ENCODE measurements around the gene CDHR3. TPM values are rescaled to one million over a fixed set of nuclear protein-coding genes. Genes with fewer than 3 reads are reported as not detected.
A peak's percentile ranks its signal among the peaks of the same experiment; 100 is the strongest.

CDHR3 gene
- total RNA-seq, 1 experiment from 2014 or later = 6.5 TPM

- H3K36me3 ChIP-seq (ENCODE audit: control insufficient read depth, insufficient read depth, low read length) = no peaks in the 10 kb centered on the region
- no peak for DNase-seq (ENCODE audit: low read depth, low spot score)
- 0 out of 2 replicates have a peak overlapping the region, but pooled peaks have one; percentile 26 for H3K27ac ChIP-seq (ENCODE audit: low read length)
- POLR2A ChIA-PET = no interaction called here
- intact Hi-C loops (cut with micrococcal nuclease; ENCODE audit: unreplicated experiment) = no loop called here
- in situ Hi-C loops (cut with HindIII; ENCODE audit: low pct_unique_long_range_greater_than_20kb, low sequenced_read_pairs) = loop anchor here (25.0 kb wide), 1 partner anchor 90 kb away; no protein-coding TSS in a partner anchor
- no TSS peak for BruUV-seq (replicated peaks)
- no peak overlapping the region for H3K4me3 ChIP-seq (ENCODE audit: low read depth in 2 of 2, low read length in 2 of 2)
- TF ChIP-seq REST (IDR thresholded peaks at IDR 0.05; ENCODE audit: insufficient read depth in 1 of 2, low read depth in 2 of 2, low read length in 1 of 2) = no peak
- 0 out of 2 replicates have a peak, but pooled peaks have one; percentile 36 for TF ChIP-seq TCF7L2 (IDR thresholded peaks at IDR 0.05; ENCODE audit: low read depth, low read length)
- H3K4me1 ChIP-seq (ENCODE audit: control insufficient read depth, insufficient read depth, low read length) = peaks cover 17% of the 10 kb centered on the region
- CTCF ChIA-PET = no interaction called here
- H3K9me3 ChIP-seq (ENCODE audit: control insufficient read depth, insufficient read depth, low read depth, low read length) = no peaks in the 10 kb centered on the region
- H3K27me3 ChIP-seq (ENCODE audit: control insufficient read depth, insufficient read depth, low read length) = no peaks in the 10 kb centered on the region
- no peak for ATAC-seq
These were observed 109.1 kb downstream of the CDHR3 start for GRCh38 chr7:106071999-106072714.

DNA sequence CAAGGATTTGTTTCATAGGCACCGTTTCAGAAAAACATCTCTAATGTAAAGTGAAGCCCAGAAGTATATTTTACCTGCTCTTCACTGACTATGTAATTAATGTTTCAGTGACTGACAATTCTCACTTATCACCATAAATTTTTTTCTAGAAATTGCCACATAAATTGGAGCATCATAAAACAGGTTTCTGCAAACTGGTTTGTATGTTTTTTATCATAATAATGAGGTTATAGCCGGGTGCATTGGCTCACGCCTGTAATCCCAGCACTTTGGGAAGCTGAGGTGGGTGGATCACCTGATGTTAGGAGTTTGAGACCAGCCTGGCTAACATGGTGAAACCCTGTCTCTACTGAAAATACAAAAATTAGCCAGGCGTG, 109.6 kb downstream of the CDHR3 start:
- DNase-seq (ENCODE audit: low read depth, low spot score) = no peak
- no peaks in the 10 kb centered on the region for H3K27me3 ChIP-seq (ENCODE audit: control insufficient read depth, insufficient read depth, low read length)
- ChIA-PET POLR2A (no interaction called here), CTCF (no interaction called here)
- H3K4me3 ChIP-seq (ENCODE audit: low read depth in 2 of 2, low read length in 2 of 2) = no peak overlapping the region
- TF ChIP-seq TCF7L2 (IDR thresholded peaks at IDR 0.05; ENCODE audit: low read depth, low read length) (no peak), SIN3A (IDR thresholded peaks at IDR 0.05; ENCODE audit: borderline replicate concordance, insufficient read depth, low read depth, low read length) (no peak), POLR2AphosphoS5 (IDR thresholded peaks at IDR 0.05; ENCODE audit: low read depth, low read length) (no peak)
- TF ChIP-seq, protein P1, sequence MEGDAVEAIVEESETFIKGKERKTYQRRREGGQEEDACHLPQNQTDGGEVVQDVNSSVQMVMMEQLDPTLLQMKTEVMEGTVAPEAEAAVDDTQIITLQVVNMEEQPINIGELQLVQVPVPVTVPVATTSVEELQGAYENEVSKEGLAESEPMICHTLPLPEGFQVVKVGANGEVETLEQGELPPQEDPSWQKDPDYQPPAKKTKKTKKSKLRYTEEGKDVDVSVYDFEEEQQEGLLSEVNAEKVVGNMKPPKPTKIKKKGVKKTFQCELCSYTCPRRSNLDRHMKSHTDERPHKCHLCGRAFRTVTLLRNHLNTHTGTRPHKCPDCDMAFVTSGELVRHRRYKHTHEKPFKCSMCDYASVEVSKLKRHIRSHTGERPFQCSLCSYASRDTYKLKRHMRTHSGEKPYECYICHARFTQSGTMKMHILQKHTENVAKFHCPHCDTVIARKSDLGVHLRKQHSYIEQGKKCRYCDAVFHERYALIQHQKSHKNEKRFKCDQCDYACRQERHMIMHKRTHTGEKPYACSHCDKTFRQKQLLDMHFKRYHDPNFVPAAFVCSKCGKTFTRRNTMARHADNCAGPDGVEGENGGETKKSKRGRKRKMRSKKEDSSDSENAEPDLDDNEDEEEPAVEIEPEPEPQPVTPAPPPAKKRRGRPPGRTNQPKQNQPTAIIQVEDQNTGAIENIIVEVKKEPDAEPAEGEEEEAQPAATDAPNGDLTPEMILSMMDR (IDR thresholded peaks at IDR 0.05) = no peak
- in situ Hi-C loops (cut with HindIII; ENCODE audit: low pct_unique_long_range_greater_than_20kb, low sequenced_read_pairs) (loop anchor here (25.0 kb wide), 1 partner anchor 90 kb away; no protein-coding TSS in a partner anchor), intact Hi-C loops (cut with micrococcal nuclease; ENCODE audit: unreplicated experiment) (no loop called here)
- ATAC-seq = no peak
- H3K27ac ChIP-seq (ENCODE audit: low read length) = no peak overlapping the region
- no peaks in the 10 kb centered on the region for H3K9me3 ChIP-seq (ENCODE audit: control insufficient read depth, insufficient read depth, low read depth, low read length)
- no peaks in the 10 kb centered on the region for H3K36me3 ChIP-seq (ENCODE audit: control insufficient read depth, insufficient read depth, low read length)
- H3K4me1 ChIP-seq (ENCODE audit: control insufficient read depth, insufficient read depth, low read length) = peaks cover 17% of the 10 kb centered on the region
- BruUV-seq (replicated peaks) = no TSS peak

DNA sequence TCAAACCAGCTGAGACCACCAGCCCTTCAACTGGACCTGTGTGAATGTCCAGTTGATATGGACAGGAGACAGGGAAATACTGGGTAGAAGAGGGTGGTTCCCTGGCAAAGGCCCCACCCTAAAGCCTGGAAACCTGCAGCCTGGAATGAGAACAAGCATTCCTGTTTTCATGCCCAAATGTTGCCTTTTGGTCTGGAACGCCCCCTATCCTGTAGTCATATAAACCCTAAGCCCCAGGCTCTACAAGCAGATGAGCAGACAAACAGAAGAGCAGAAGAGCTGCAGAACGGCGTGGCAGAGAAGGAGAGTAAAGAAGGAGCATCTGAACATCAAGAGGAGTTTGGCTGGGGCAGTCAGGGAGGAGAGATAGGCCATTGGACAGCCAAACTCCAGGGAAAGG, 110.6 kb downstream of the CDHR3 start:
- CTCF ChIA-PET = no interaction called here
- POLR2A ChIA-PET = no interaction called here

More for the DNA sequence above, 110.6 kb downstream of the CDHR3 start:
- H3K4me1 ChIP-seq (ENCODE audit: control insufficient read depth, insufficient read depth, low read length) = peaks cover 17% of the 10 kb centered on the region
- in situ Hi-C loops (cut with HindIII; ENCODE audit: low pct_unique_long_range_greater_than_20kb, low sequenced_read_pairs) (loop anchor here (25.0 kb wide), 1 partner anchor 89 kb away; no protein-coding TSS in a partner anchor), intact Hi-C loops (cut with micrococcal nuclease; ENCODE audit: unreplicated experiment) (no loop called here)
- H3K27me3 ChIP-seq (ENCODE audit: control insufficient read depth, insufficient read depth, low read length) = no peaks in the 10 kb centered on the region
- H3K4me3 ChIP-seq (ENCODE audit: low read depth in 2 of 2, low read length in 2 of 2) = no peak overlapping the region
- no peaks in the 10 kb centered on the region for H3K36me3 ChIP-seq (ENCODE audit: control insufficient read depth, insufficient read depth, low read length)
- BruUV-seq (replicated peaks) = no TSS peak
- no peaks in the 10 kb centered on the region for H3K9me3 ChIP-seq (ENCODE audit: control insufficient read depth, insufficient read depth, low read depth, low read length)
- TF ChIP-seq SIN3A (IDR thresholded peaks at IDR 0.05; ENCODE audit: borderline replicate concordance, insufficient read depth, low read depth, low read length) = no peak
- no peak for TF ChIP-seq POLR2AphosphoS5 (IDR thresholded peaks at IDR 0.05; ENCODE audit: low read depth, low read length)
- TF ChIP-seq REST (IDR thresholded peaks at IDR 0.05; ENCODE audit: insufficient read depth in 1 of 2, low read depth in 2 of 2, low read length in 1 of 2) = no peak
- no peak for TF ChIP-seq TCF7L2 (IDR thresholded peaks at IDR 0.05; ENCODE audit: low read depth, low read length)
- TF ChIP-seq, protein P1 (IDR thresholded peaks at IDR 0.05) = no peak
- H3K27ac ChIP-seq (ENCODE audit: low read length) = no peak overlapping the region; the same call in 1 of the 2 replicates
- no peak for DNase-seq (ENCODE audit: low read depth, low spot score)
- ATAC-seq = no peak

Data from Panc1 (cell line).